Left hindlimb (tissue), 1 donor: ENCODE results near the gene NEK7.
"Not testable (repeated sequence)": the region's sequence is repeated elsewhere in the genome, so short reads cannot be mapped to it uniquely, and the experiment has no call there.

Experiments
- DNase-seq: peaks from one replicate; pipeline ENCODE4 v3.0.0-alpha.2; 2018

Gene NEK7

GRCh38 chr1:198156745-198157240, at the start of gene NEK7:
Gene NEK7 (plus strand): TSS chr1:198156998. CDS start chr1:198232581, 75,583 bp downstream.
- DNase-seq = peak; percentile 90

DNA sequence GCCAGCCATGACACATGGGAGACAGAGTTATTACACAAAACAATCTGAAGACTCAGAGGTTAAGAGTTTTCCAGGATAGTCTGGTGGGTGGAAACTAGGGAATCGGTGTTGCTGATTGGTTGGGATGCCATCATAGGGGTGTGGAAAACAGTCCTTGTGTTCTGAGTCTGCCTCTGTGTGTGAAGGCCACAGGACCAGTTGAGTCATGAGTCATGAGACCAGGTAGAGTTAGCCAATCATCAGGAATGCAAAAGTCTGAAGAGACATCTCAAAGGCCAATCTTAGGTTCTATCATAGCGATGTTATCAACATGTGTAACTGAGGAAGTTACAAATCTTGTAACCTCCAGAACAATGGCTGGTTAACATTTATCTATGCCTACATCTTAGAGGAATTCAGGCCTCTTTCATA, 49.7 kb upstream of the NEK7 start:
- no peak for DNase-seq

DNA sequence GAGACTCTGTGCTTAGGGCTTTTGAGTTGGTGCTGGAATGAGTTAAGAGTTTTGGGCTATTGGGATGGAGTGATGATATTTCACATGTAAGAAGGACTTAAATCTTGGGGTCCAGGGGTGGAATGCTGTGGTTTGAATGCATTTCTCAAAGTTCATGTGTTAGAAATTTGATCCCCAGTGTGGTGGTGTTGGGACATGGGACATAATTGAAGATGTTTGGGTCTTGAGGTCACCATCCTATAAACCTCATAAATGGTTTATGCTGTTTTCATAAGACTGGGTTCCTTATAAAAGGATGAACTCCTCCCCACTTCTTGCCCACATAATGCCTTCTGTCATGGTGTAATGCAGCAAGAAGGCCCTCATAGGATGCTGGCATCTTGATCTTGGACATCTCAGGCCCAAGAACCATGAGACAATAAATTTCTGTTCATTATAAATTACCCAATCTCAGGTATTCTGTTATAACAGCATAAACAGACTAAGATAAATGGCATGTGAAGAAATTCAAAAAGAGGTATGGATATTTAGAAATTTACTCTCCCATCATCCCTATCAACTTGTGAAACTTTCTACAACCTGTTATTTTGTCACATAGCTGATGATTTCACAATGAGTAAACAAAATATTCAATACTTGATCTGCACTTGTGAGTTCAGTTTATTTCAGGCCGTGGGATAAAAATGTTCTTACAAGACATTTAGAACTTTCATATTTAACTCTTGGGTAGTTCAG, 48.0 kb upstream of the NEK7 start:
- no peak for DNase-seq

DNA sequence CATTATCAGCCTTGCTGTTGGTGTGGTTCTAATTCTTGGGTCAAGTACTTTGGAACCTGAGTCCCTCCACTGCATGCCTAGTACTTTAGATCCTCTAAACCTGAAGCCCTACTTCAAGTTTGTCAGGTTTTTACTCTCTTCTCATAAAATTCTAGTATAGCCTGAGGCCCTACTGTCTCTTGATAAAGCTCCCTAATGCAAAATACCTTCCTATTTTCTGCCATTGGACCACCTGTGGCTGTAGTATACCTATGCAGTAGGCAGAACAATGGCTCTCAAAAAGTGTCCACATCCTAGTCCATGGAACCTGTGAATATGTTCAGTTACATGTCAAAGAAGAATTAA, 47.5 kb upstream of the NEK7 start:
- no peak for DNase-seq

DNA sequence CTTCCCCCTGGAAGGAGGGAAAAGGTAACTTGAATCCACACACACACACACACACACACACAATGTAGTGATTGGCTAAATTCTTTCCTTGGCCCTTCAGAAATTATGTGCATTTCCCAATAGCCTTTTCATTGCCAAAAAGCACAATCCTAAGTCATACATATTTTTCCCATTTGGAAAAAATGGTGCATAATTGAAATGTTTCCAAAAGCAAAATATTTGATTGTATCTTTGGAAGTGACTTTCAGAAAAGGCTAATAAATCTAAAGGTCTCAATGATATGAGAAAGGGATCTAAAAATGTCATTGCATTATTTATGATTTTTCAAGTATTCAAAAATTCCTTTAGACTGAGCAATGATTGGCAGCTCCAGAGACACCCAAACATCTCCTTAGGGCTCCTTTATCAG, 43.5 kb upstream of the NEK7 start:
- DNase-seq = no peak

DNA sequence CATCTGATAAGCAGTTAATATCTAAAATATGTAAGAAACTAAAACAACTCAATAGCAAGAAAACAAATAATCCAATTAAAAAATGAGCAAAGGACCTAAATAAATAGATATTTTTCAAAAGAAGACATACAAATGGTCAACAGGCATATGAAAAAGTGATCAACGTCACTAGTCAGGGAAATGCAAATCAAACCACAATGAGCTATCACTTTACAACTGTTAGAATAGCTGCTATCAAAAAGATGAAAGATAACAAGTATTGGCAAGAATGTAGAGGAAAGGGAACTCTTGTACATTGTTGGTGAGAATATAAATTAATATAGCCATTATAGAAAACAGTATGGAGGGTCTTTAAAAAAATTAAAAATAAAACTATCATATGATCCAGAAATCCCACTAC, 40.7 kb upstream of the NEK7 start:
- no peak for DNase-seq

DNA sequence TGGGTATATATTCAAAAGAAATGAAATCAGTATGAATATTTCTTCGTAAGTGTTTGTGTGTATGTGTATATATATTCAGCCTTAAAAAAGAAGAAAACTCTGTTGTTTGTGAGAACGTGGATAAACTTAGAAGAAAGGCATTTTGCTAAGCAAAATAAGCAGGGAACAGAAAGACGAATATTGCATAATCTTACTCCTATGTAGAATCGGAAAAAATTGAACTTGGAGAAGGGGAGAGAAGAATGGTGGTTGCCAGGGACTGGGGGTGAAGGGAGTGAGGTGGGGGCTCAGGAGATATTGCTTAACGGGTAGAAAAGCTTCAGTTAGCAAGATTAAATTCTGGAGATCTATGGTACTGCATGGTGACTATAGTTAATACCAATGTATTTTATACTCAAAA, 40.3 kb upstream of the NEK7 start:
- DNase-seq = no peak

- DNase-seq = no peak
Measured at GRCh38 chr1:198117267-198117666, 39.5 kb upstream of the NEK7 start.

- DNase-seq = peak; percentile 85
Measured at GRCh38 chr1:198118134-198118533, 38.7 kb upstream of the NEK7 start.

DNA sequence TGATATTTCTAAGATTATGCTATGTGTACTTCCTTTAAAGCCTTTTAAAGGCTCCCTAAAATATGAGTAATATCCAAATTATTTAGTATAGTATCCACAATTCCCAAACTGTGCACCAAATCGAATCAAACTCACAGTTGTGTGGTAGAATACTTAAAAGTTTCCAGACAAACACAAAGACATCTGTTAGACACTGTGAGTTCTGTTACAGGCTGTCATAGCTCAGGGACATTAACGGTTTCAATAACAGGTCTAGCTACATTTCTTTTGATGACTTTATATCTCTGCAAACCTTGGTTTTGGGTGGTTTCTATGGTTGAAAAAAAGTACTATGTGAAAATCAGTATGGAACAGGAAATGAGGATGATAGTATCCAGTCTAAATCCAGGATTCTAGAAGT, 36.9 kb upstream of the NEK7 start:
- DNase-seq = no peak

DNA sequence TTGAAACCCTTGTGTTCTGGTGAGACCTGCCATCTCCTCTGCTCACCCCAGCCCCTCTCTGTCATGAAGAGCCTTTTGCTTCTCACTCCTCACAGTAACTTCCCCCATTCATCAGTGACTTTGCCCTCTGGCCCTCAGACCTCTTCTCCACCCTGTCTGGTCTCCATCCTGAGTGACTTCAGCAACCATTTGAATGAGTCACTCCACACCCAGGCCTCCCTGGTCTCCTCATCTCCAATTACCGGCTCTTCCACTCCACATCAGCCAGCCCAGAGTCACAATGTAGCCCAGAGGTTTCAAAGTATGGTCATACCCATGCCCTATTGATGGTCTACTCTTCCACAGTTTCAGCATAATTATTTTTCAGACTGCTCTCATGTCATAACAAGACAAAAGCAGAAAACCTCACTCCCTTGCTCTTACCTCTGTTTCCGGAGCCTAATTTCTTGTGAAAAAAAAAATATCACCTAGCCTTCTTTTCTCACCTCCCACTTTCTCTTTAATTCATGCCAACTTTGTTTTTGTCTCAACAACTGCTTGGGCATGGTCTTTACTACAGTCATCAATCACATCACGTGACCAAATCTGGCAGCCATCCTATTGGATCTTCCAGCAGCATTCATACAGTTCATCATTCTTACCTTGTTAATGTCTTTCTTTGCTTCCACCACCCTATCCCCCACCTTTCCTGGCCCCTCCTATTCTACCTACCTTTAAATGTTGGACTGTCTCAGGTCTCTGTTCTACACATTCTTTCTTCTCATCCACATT, 35.6 kb upstream of the NEK7 start:
- no peak for DNase-seq

GRCh38 chr1:198122693-198123092, 34.1 kb upstream of the NEK7 start:
- DNase-seq = no peak

GRCh38 chr1:198123133-198123532, 33.7 kb upstream of the NEK7 start:
- DNase-seq = no peak

DNA sequence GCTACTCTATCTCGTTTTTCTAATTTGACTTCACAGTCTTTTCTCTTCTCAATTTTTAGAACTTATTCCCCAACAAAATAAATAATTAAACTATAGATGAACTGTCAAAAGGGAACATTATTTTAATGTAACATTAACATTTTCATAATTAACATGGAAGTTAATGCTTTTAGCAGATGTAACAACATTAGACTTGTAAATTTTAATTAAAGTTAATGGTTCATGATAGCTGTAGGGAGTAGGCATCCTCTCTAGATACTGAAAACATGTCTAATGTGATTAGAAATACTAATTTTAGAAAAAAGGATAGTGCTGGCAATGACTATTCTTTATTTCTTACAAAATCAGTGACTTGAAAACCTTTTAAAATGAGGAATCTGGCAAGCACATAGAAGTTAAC, 32.1 kb upstream of the NEK7 start:
- DNase-seq = no peak

DNA sequence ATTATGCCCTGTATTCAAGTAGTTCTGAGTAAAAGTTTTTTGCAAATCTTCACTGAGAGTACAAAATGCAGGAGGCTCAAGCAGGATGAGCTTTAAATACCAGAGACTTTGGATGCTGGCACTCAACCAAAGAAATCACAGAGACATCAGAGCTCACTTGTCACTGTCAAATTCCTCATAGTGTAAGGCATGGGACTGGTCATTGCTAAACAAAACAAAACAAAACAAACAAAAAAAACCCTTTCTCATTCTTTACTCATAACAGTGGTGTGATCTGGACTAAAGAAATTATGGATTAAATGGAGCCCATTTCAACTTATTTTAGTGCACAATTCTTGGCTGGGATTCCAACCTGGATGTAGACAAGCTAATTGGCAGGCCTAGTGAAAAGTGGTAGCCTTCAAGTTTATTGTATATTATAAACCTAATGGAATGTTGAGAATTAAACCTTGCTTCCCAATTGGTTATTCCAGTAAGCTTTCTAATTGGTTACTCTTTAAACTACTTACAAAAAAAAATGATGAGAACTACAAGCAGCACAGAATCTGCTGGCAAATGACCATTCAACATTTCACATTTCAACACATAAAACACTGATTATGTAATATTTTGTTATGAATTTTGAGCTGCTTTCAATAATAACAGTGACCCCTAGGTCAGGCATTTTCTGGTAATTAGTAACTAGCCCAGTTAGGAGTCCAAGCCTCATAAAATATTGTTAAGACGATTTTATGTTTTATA, 30.6 kb upstream of the NEK7 start:
- DNase-seq = no peak

- DNase-seq = no peak
Measured at GRCh38 chr1:198128533-198128932, 28.3 kb upstream of the NEK7 start.

DNA sequence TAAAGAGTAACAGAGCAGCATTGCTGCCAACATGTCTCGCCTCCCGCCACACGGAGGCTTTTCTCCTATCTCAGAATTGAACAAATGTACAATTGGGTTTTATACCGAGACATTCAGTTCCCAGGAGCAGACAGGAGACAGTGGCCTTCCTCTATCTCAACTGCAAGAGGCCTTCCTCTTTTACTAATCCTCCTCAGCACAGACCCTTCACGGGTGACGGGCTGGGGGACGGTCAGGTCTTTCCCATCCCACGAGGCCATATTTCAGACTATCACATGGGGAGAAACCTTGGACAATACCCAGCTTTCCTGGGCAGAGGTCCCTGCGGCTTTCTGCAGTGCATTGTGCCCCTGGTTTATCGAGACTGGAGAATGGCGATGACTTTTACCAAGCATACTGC, 26.7 kb upstream of the NEK7 start:
- DNase-seq = not testable (repeated sequence)

GRCh38 chr1:198132060-198132781, 24.6 kb upstream of the NEK7 start:
- no peak for DNase-seq

- no peak for DNase-seq
Measured at GRCh38 chr1:198134252-198134651, 22.5 kb upstream of the NEK7 start.

DNA sequence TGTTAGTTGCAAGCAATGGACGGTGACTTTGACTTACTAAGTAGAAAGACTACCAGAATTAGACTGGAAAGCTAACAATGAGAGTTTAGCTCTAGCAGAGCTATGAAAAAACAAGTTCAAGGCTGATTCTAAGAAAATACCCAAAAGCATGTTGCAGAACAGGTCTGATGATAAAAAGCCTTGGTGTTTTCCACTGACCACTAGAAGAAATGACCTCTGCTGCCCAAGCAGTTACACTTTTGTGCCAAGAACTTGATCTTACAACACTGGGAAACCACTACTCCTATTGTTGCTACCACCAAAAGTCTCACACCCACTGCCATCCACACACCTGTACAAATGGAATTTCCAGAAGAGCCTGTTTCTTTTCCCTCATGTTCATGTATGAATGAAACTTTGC, 21.4 kb upstream of the NEK7 start:
- DNase-seq = no peak

DNA sequence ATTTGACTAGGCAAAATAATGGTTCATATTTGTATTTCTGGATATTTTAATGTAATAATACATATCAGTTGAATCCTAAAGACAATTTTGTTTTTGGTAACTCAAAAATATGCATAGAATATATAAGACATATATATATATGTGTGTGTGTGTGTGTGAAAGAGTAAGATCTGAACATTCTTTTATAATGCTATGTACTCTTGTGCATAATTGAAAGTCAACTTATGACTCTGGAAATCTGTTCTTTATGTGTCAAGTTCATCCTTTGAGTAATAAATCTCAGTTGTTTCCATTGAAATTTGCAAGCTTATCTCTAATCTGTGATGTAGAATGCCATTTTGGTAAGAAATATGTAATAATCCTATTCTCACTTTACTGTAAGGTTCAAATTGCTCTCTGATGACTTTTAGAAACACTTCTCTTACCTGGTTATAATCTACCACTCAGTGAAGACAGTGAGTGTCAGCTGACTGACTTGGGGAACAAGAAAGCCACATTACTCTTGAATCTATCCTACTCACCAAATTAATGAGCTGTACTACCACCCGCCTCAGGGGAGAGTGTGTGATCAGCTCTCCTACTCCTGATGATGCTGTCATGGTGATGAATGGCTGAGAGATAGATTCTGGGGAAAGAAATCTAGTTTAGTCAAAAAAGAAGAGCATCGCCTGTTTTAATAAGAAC, 15.0 kb upstream of the NEK7 start:
- no peak for DNase-seq

DNA sequence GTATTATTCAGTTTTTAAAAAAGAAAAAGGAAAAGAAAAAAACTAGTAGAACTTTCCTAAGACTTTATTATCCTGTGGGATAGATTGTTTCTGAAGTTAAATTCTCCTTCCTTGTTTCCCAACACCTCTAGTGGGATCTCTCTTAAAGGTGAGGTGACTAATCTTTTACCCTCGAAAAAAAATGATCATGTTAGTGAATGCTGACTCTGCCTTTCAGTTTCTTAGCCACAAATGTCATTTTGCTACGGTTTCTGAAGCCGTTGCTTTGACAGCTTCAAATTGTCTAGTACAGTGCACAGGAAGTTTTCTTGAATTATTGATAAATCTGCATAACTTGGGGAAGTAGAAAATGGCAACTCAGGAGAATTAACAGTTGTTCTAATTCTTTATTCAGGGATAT, 13.0 kb upstream of the NEK7 start:
- DNase-seq = no peak
